Measurements from ENCODE around the gene XRCC3.

DNA sequence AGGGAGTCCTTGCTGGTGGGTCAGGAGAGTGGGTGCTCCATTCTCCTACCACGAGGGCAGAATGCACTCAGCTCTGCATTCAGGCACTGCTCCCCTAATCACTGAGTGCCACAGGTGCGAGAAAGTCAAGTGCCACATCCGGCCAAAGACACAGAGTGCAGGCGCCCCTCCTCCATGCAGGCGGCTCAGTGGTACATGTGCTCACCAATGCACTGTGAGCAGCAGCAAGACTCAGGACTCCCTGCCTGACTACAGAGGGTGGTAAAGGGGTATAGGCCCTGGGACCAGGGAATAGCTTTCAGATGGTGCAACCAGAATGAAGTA, 33.2 kb upstream of the XRCC3 start:
- TF ChIP-seq, protein P1, sequence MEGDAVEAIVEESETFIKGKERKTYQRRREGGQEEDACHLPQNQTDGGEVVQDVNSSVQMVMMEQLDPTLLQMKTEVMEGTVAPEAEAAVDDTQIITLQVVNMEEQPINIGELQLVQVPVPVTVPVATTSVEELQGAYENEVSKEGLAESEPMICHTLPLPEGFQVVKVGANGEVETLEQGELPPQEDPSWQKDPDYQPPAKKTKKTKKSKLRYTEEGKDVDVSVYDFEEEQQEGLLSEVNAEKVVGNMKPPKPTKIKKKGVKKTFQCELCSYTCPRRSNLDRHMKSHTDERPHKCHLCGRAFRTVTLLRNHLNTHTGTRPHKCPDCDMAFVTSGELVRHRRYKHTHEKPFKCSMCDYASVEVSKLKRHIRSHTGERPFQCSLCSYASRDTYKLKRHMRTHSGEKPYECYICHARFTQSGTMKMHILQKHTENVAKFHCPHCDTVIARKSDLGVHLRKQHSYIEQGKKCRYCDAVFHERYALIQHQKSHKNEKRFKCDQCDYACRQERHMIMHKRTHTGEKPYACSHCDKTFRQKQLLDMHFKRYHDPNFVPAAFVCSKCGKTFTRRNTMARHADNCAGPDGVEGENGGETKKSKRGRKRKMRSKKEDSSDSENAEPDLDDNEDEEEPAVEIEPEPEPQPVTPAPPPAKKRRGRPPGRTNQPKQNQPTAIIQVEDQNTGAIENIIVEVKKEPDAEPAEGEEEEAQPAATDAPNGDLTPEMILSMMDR (conservative IDR thresholded peaks at IDR 0.05 in 1 of 2, IDR thresholded peaks at IDR 0.05 in 1 of 2; ENCODE audit: extremely low read depth in 1 of 2, insufficient read depth in 1 of 2, low read depth in 1 of 2, low read length in 2 of 2), result no peak
- TF ChIP-seq EZH2 (IDR thresholded peaks at IDR 0.05; ENCODE audit: borderline replicate concordance, low read length), result no peak
